ENCODE measurements around the gene KRT23.

The KRT23 gene, protein sequence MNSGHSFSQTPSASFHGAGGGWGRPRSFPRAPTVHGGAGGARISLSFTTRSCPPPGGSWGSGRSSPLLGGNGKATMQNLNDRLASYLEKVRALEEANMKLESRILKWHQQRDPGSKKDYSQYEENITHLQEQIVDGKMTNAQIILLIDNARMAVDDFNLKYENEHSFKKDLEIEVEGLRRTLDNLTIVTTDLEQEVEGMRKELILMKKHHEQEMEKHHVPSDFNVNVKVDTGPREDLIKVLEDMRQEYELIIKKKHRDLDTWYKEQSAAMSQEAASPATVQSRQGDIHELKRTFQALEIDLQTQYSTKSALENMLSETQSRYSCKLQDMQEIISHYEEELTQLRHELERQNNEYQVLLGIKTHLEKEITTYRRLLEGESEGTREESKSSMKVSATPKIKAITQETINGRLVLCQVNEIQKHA

DNA sequence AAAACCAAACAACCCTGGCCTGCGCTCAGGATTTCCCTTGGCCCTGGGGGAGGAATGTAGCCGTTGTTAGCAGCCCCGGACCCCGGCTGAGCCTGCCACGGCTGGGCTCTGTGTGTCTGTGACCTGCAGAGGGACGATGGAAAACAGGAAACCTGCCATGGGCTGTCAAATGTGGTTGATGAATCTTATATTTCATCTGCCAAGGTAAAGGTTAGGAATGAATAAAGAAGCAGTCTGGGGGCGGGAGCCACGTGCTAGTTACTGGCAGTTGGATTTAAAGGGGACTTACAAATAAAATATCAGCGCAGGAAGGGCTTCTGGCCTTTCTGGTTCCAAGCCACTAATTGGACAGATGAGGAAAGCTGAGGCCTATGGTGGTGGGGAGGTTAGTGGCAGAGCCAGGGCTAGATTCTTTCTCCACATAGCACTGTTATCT lies at the start of gene KRT23:
KRT23 (minus strand) TSS at position 263 of the 436 bp plus-strand sequence. CDS start 1,043 bp downstream, outside the sequence.
- in situ Hi-C loops (cut with MboI; ENCODE audit: low sequenced_read_pairs) = no loop called here

GRCh38 chr17:40986920-40987319 lies 49.5 kb upstream of the KRT23 start:
- in situ Hi-C loops (cut with MboI; ENCODE audit: low sequenced_read_pairs) = no loop called here

DNA sequence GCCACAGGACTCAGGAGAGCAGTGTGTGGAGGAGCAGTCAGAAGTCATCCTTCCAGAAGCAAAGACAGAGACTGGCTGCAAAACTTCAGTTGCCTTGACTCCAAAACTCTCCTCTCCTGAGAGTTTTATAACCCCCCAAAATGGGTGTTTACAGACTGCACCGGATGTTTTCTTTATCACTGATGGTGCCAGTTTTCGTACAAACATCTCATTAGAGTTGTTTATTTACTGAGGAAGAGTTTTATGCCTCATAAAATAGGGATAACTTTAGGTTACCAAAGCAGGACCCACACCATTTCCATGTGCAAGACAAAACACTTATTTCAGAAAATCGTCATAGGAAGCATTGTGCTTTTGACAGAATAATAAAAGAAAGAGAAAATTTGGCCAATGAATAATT lies 46.8 kb upstream of the KRT23 start, which contains the start of gene KRT40:
KRT40 (minus strand) TSS at position 101 of the 400 bp plus-strand sequence; CDS start at position 48, 53 bp downstream.
- in situ Hi-C loops (cut with MboI; ENCODE audit: low sequenced_read_pairs) = no loop called here

- in situ Hi-C loops (cut with MboI; ENCODE audit: low sequenced_read_pairs) = no loop called here
These were observed 43.7 kb upstream of the KRT23 start for GRCh38 chr17:40981115-40981514.

- in situ Hi-C loops (cut with MboI; ENCODE audit: low sequenced_read_pairs) = no loop called here
These were observed 43.1 kb upstream of the KRT23 start for GRCh38 chr17:40980596-40980995.

- in situ Hi-C loops (cut with MboI; ENCODE audit: low sequenced_read_pairs) = no loop called here
These were observed 42.7 kb upstream of the KRT23 start for GRCh38 chr17:40980117-40980516.

DNA sequence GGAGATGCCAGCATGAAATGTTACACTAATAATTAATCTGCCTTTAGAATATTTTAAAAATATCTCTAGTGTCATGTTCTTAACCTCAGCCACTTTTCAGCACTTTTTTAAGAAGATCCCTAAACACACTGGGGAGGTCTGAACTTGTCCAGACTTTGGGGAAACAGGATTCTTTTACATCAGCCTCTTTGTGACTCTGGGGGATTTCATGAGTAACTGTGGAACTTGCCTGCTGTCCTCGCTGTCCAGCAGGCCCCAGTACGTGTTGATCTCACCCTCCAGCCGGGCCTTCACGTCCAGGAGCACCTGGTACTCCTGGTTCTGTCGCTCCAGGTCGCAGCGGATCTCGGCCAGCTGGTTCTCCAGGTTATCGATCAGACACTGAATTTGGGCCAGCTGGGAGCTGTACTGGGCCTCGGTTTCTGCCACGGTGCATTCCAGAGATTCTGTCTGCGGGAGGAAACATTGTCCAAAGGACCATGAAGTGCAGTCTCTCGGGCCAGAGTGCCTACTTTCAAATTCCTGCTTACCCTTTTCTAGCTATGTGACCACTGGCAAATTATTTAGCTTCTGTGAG lies 41.2 kb upstream of the KRT23 start:
- in situ Hi-C loops (cut with MboI; ENCODE audit: low sequenced_read_pairs) = no loop called here

DNA sequence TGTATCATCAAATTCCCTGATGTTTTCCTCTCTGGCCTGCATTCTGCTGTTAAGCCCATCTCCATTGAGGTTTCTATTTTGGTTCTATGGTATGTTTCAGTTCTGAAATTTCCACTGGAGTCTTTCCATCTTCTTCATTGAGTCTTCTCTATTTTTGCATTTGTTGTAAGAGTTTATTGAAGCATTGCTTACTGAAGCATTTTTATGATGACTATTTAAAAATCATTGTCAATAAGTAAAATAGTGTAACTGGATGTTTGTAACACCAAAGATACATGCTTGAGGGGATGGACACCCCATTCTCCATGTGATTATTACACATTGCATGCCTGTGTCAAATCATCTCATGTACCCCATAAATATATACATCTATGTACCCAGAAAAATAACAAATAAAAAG lies 38.1 kb upstream of the KRT23 start:
- in situ Hi-C loops (cut with MboI; ENCODE audit: low sequenced_read_pairs) = no loop called here

- in situ Hi-C loops (cut with MboI; ENCODE audit: low sequenced_read_pairs) = no loop called here
These were observed 36.9 kb upstream of the KRT23 start for GRCh38 chr17:40974366-40974765.

DNA sequence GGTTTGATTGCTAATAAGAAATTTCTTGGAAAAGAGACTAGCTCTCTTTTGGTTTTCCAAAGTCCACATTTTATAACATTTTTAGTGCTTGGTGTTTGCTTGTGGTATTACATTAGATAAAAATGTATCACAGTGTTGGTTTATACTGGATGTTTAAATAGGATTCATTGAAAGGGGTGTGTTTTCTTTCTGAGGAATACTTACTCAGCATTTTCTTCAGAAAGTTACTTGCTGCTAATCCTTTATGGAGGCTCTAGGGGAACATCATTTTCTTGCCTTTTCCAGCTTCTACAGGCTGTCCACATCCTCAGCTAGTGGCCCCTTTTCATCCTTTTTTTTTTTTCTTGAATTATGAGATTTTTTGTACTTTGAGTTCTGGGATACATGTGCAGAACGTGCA lies 30.1 kb upstream of the KRT23 start:
- in situ Hi-C loops (cut with MboI; ENCODE audit: low sequenced_read_pairs) = no loop called here

GRCh38 chr17:40966848-40967247 lies 29.4 kb upstream of the KRT23 start, which contains the start of gene KRT39:
Gene KRT39 (minus strand): TSS chr17:40966948. CDS start chr17:40966856, 92 bp downstream.
- in situ Hi-C loops (cut with MboI; ENCODE audit: low sequenced_read_pairs) = no loop called here

- in situ Hi-C loops (cut with MboI; ENCODE audit: low sequenced_read_pairs) = no loop called here
These were observed 26.4 kb upstream of the KRT23 start for GRCh38 chr17:40963838-40964237.

- in situ Hi-C loops (cut with MboI; ENCODE audit: low sequenced_read_pairs) = no loop called here
These were observed 24.7 kb upstream of the KRT23 start for GRCh38 chr17:40962059-40962561.

GRCh38 chr17:40961591-40961990 lies 24.1 kb upstream of the KRT23 start:
- in situ Hi-C loops (cut with MboI; ENCODE audit: low sequenced_read_pairs) = no loop called here

GRCh38 chr17:40960144-40960543 lies 22.7 kb upstream of the KRT23 start:
- in situ Hi-C loops (cut with MboI; ENCODE audit: low sequenced_read_pairs) = no loop called here

GRCh38 chr17:40958086-40958953 lies 20.9 kb upstream of the KRT23 start:
- in situ Hi-C loops (cut with MboI; ENCODE audit: low sequenced_read_pairs) = no loop called here

DNA sequence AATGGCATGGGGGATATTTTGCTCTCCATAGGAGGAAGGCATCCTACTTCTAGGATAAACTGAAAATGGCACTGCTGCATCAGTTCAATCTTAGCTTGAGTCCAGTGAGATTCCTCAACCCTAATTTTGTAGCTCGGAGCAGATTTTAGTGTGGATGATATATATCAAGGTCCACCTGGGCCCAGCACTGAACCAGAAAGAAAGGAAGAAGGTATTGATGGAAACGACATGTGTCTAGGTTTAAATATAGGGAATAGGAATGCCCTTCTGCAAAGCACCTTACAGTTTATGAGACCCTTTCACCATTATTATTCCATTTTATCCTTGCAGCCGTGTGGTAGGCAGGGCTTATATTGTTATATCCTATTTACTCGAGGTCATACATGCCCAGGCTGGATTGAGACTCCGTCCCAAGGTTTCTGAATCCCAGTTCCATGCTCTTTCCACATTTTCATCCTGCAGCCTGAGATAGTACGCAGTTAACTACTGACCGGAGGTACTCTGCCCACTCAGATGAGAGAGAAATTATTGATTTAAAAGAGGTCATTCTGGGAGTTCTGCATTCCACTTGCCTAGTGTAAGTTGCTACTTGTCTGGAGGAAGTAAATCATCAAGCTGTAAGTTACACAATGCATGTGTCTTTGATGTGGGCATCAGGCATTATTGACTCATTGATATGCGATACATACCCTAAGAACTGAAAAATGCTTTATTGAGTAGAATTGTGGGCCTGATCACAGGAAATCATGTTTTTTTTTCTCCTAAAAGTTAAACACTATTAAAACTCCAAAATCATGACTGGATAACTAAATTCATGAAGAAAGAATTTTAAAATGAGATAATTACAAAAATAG lies 19.2 kb upstream of the KRT23 start:
- in situ Hi-C loops (cut with MboI; ENCODE audit: low sequenced_read_pairs) = no loop called here

DNA sequence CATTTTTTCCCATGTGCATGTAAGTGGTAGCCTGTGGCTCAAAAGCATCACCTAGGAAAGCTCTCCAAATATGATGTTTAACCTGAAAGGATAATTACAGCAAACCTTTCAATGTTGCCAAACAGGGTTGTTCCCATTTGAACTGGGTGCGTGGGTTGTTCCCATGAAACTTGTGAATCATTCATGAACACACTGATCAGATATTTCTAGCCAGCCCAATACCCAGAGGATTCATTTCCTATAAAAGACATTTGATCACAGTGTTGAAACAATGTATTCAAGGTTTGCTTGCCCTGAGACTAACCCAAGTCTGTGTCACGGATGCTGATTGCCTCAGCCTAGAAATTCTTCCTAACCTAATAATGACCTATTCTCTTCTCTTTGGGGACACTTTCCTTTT lies 16.4 kb upstream of the KRT23 start:
- in situ Hi-C loops (cut with MboI; ENCODE audit: low sequenced_read_pairs) = no loop called here

DNA sequence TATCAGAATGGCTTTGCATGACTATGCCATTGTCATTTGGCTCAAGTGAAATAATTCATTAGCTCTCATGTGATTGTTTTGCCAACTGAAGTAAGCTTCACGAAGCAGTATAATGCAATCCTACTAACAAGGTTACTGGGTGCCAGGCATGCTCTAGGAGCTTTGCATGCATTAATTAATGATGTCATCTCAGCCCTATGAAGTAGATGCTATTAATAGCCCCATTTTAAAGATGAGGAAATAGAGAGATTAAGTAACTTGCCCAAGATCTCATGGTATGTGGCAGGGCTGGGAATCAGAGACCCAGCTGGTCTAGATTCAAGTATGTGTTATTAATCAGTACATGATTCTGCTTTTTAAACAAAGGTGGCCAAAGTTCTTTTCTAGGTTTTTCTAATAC lies 15.2 kb upstream of the KRT23 start:
- in situ Hi-C loops (cut with MboI; ENCODE audit: low sequenced_read_pairs) = no loop called here

DNA sequence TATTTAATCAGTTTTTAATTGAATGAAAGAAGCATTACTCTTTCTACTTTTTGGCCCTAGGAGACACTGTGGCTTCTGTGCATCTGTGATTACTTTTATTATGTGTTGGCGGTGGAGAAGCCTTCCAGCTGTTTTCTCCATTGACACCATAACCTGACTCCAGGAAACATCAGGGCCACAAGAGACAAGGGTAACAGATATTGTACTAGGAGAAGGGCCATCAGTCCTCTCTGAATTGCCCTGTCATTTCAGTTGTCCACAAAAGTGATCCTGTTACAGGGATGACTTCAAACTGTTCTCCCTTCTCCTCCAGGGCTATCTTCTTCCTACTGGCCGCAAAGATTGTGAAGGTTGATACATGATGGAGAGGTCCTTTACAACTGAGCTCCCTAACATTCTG lies 14.7 kb upstream of the KRT23 start:
- in situ Hi-C loops (cut with MboI; ENCODE audit: low sequenced_read_pairs) = no loop called here

Data from hTERT RPE-1 (cell line).